Ishikawa (cell line): ENCODE data around the gene AKAP8L.

Experiments
- CEBPB ChIP-seq: IDR thresholded peaks from 2 replicates; pipeline ENCODE4 v1.6.1; 2012
- CREB1 ChIP-seq: IDR thresholded peaks from 2 replicates; pipeline ENCODE4 v1.6.1; 2012; ENCODE audit warnings: low read depth
- EGR1 ChIP-seq: IDR thresholded peaks from 2 replicates; pipeline ENCODE4 v1.6.1; 2012
- EP300 ChIP-seq: IDR thresholded peaks from 2 replicates; pipeline ENCODE4 v1.6.1; 2012; ENCODE audit warnings: borderline replicate concordance
- FOXM1 ChIP-seq: IDR thresholded peaks from 2 replicates; pipeline ENCODE4 v1.6.1; 2012; ENCODE audit warnings: low read depth, borderline replicate concordance
- NFIC ChIP-seq: IDR thresholded peaks from 2 replicates; pipeline ENCODE4 v1.6.1; 2012
- RAD21 ChIP-seq: IDR thresholded peaks from 2 replicates; pipeline ENCODE4 v1.6.1; 2012; ENCODE audit warnings: low read depth
- TAF1 ChIP-seq: IDR thresholded peaks from 2 replicates; pipeline ENCODE4 v1.6.1; 2012; ENCODE audit warnings: low read depth, mild to moderate bottlenecking
- TCF12 ChIP-seq: IDR thresholded peaks from 2 replicates; pipeline ENCODE4 v1.6.1; 2012; ENCODE audit warnings: low read depth
- TEAD4 ChIP-seq: IDR thresholded peaks from 2 replicates; pipeline ENCODE4 v1.6.1; 2012
- YY1 ChIP-seq: IDR thresholded peaks from 2 replicates; pipeline ENCODE4 v1.6.1; 2012; ENCODE audit warnings: low read depth
- ZBTB7A ChIP-seq: IDR thresholded peaks from 2 replicates; pipeline ENCODE4 v1.6.1; 2012; ENCODE audit warnings: low read depth
- TF ChIP-seq, protein P1 (sequence below): IDR thresholded peaks from 2 replicates; pipeline ENCODE4 v1.6.1; 2012; ENCODE audit warnings: low read depth, mild to moderate bottlenecking
- TF ChIP-seq, protein P2 (sequence below): IDR thresholded peaks from 2 replicates; pipeline ENCODE4 v1.6.1; 2012
- TF ChIP-seq, protein P3 (sequence below): IDR thresholded peaks from 2 replicates; pipeline ENCODE4 v1.6.1; 2012

AKAP8L gene

GRCh38 chr19:15442142-15442920 lies 23.5 kb upstream of the AKAP8L start:
- TF ChIP-seq, protein P1, sequence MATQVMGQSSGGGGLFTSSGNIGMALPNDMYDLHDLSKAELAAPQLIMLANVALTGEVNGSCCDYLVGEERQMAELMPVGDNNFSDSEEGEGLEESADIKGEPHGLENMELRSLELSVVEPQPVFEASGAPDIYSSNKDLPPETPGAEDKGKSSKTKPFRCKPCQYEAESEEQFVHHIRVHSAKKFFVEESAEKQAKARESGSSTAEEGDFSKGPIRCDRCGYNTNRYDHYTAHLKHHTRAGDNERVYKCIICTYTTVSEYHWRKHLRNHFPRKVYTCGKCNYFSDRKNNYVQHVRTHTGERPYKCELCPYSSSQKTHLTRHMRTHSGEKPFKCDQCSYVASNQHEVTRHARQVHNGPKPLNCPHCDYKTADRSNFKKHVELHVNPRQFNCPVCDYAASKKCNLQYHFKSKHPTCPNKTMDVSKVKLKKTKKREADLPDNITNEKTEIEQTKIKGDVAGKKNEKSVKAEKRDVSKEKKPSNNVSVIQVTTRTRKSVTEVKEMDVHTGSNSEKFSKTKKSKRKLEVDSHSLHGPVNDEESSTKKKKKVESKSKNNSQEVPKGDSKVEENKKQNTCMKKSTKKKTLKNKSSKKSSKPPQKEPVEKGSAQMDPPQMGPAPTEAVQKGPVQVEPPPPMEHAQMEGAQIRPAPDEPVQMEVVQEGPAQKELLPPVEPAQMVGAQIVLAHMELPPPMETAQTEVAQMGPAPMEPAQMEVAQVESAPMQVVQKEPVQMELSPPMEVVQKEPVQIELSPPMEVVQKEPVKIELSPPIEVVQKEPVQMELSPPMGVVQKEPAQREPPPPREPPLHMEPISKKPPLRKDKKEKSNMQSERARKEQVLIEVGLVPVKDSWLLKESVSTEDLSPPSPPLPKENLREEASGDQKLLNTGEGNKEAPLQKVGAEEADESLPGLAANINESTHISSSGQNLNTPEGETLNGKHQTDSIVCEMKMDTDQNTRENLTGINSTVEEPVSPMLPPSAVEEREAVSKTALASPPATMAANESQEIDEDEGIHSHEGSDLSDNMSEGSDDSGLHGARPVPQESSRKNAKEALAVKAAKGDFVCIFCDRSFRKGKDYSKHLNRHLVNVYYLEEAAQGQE, result no peak
- TF ChIP-seq CREB1, result no peak
- no peak for TF ChIP-seq YY1
- TF ChIP-seq EGR1, result no peak
- TF ChIP-seq TCF12, result no peak
- TF ChIP-seq TAF1, result no peak
- no peak for TF ChIP-seq CEBPB
- TF ChIP-seq, protein P2, sequence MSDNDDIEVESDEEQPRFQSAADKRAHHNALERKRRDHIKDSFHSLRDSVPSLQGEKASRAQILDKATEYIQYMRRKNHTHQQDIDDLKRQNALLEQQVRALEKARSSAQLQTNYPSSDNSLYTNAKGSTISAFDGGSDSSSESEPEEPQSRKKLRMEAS, result no peak
- TF ChIP-seq RAD21, result no peak
- TF ChIP-seq TEAD4, result no peak
- TF ChIP-seq FOXM1, result no peak
- no peak for TF ChIP-seq NFIC
- TF ChIP-seq ZBTB7A, result no peak
- TF ChIP-seq, protein P3, sequence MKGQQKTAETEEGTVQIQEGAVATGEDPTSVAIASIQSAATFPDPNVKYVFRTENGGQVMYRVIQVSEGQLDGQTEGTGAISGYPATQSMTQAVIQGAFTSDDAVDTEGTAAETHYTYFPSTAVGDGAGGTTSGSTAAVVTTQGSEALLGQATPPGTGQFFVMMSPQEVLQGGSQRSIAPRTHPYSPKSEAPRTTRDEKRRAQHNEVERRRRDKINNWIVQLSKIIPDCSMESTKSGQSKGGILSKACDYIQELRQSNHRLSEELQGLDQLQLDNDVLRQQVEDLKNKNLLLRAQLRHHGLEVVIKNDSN, result no peak
- TF ChIP-seq EP300, result no peak

DNA sequence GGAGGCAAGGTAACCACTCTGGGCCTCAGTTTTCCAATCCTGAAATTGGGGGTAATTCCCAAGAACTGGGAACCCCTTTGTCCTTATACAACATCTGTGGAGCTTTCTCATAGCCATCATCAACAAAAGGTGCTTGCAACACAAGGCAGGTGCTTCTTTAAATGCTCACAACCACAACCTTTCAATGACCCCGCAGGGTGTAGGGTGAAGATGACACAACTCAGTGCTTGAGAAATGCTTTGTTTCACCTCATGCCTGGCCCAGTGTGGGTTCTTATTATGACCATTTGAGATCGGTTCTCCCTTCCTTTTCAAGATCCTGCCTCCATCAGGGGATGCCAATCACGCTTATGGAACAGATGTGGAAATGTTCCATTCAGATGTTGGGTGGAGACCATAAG lies 22.5 kb upstream of the AKAP8L start:
- TF ChIP-seq CEBPB (no peak), EGR1 (no peak), YY1 (no peak), CREB1 (no peak), ZBTB7A (no peak), RAD21 (no peak), NFIC (no peak), TCF12 (no peak), EP300 (no peak)
- TF ChIP-seq, protein P3, result no peak
- TF ChIP-seq, protein P2, result no peak

DNA sequence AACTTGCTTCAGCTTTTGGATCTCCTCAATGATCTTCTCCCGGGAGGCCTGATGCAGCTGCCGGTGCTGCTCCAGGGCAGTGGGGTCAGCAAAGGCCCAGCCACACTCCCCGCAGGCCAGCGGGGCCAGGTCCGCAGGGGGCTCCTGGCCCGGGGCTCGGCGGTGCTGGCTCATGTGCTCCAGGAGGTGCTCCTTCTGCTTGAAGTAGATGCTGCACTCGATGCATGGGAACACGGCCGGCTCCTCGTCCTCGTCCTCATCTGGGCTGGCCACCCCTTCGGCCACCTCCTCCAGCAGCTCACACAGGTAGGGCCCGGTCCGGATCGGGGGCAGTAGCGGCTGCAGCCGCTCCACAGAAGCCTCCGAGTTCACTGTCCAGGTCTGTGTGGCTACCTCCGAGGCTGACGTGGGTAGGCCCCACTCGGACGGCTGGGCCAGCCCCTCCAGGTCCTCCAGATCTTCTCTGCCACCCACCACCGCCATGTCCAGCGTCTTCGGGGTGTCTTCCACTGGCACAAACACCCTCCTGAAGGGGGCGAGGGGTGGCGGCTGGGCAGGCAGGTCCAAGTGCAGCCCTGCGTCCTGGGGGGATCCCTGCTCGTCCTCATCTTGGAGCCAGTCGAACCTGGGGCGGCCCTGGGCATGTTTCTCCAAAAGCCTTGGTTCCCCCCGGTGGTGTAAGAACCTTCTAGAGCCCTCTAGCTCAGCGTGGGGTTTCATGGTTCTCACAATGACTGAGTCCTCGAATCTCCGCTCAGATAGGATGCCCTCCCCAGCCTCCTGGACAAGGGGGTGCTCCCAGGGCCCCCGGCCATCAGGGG lies 21.2 kb upstream of the AKAP8L start:
- TF ChIP-seq TAF1 (no peak), CREB1 (no peak), RAD21 (no peak), EGR1 (no peak), TCF12 (no peak), EP300 (no peak), CEBPB (no peak), FOXM1 (no peak)
- TF ChIP-seq, protein P1, result no peak
- TF ChIP-seq, protein P2, result no peak

DNA sequence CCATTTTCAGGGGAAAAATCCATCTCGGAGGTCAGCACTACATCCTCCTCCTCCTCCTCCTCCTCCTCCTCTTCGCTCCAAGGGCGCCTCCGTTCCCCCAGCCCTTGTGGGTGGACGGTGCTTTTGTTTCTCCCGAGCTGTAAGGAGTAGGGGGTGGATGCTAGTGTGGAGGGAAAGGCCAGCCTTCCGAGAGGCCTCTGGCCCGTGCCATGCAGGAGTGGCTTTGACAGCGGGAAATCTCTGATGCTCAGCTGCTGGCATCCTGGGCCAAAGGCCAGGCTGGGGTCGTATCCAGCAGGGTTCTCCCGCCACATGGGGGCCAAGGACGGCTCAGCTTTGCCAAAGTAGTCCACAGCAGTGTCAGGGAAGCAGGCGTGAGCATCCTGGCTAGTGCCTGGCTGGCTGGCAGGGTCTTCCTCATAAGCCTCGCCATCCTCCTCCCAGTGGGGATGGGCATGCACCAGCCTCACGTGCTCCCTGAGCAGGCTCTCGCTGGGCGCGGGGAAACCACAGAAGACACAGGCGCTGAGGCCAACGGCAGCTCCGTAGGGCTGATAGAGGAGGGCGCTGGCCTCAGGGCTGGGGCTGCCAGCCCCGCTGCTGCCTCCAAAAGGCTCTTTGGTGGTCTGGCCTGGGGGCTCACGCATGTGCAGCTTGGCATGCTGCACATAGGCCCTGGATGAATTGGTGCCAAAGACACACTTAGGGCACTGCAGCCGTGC lies 20.5 kb upstream of the AKAP8L start:
- TF ChIP-seq CEBPB (no peak), TCF12 (no peak), NFIC (no peak), TAF1 (no peak), ZBTB7A (no peak), EGR1 (no peak), TEAD4 (no peak), CREB1 (no peak), RAD21 (no peak), FOXM1 (no peak)
- TF ChIP-seq, protein P1, result no peak
- TF ChIP-seq, protein P2, result no peak
- TF ChIP-seq, protein P3, result no peak
